Mucosa of descending colon (tissue), 3 donors: Measurements from ENCODE around the gene DAAM1. TPM values are rescaled to one million over a fixed set of nuclear protein-coding genes. Genes with fewer than 3 reads are reported as not detected.
A peak's percentile ranks its signal among the peaks of the same experiment; 100 is the strongest.

Experiments
- ATAC-seq: fragments of 200-7000 bp; cut with Tn5 transposase; one replicate; pipeline ENCODE4 v1.9.1; 2020; ENCODE audit warnings: mild to moderate bottlenecking, moderate library complexity
- DNase-seq, 3 donors: peaks; one replicate each; pipeline ENCODE4 v3.0.0-alpha.2; 2020
- H3K36me3 ChIP-seq: fragments of 200-600 bp; one replicate; pipeline ENCODE4 v1.8.0; 2021; ENCODE audit warnings: low read depth, mild to moderate bottlenecking
- H3K4me1 ChIP-seq: fragments of 200-600 bp; one replicate; pipeline ENCODE4 v1.8.0; 2021; ENCODE audit warnings: low read depth, mild to moderate bottlenecking
- H3K4me3 ChIP-seq: fragments of 200-600 bp; one replicate; pipeline ENCODE4 v1.8.0; 2021; ENCODE audit warnings: mild to moderate bottlenecking
- H3K9me3 ChIP-seq: fragments of 200-600 bp; one replicate; pipeline ENCODE4 v1.8.0; 2021; ENCODE audit warnings: mild to moderate bottlenecking
- CTCF ChIP-seq: fragments of 200-600 bp; IDR thresholded peaks from one replicate; pipeline ENCODE4 v1.8.0; 2022; ENCODE audit warnings: antibody characterized with exemption, mild to moderate bottlenecking
- intact Hi-C, 2 donors: fragments of 100-400 bp; cut with DNase I in 1 of 2; cut with micrococcal nuclease in 1 of 2; formaldehyde crosslinking; loops; one replicate each; pipeline versions ENCODE4 v1.11.0 to v1.11.1; 2022; cut with DNase I, micrococcal nuclease
- total RNA-seq, 3 donors: library from RNA; stranded (reverse); fragmentation: NEBNext Ultra II Directional in 2 of 3; extraction: Animal tissue kit (Norgen Biotek cat#: 25700) in 2 of 3; gene quantifications; one replicate each; pipeline versions ENCODE4 v1.2.1 to v1.2.4, GENCODE V29; 2021 to 2023
- donor health status: DM: no; HTN: no; CAD: no; lungs with moderate emphysema.
- donor health status: DM: no; HTN: no; CAD: no.
- donor health status: DM: no; HTN: yes; CAD: no.

DAAM1 gene
- total RNA-seq, 3 donors from 2014 or later, result 41.0 to 85.4 (median 49.6) TPM

- H3K36me3 ChIP-seq, result no peaks in the 10 kb centered on the region
- intact Hi-C loops, result no loop called here
- ATAC-seq (no peak), DNase-seq (no peak)
- TF ChIP-seq CTCF, result no peak
- H3K4me1 ChIP-seq, result peaks cover 8% of the 10 kb centered on the region
- no peak overlapping the region for H3K4me3 ChIP-seq
- H3K9me3 ChIP-seq, result no peaks in the 10 kb centered on the region
These were observed 108.0 kb downstream of the DAAM1 start for GRCh38 chr14:59296508-59296907.

DNA sequence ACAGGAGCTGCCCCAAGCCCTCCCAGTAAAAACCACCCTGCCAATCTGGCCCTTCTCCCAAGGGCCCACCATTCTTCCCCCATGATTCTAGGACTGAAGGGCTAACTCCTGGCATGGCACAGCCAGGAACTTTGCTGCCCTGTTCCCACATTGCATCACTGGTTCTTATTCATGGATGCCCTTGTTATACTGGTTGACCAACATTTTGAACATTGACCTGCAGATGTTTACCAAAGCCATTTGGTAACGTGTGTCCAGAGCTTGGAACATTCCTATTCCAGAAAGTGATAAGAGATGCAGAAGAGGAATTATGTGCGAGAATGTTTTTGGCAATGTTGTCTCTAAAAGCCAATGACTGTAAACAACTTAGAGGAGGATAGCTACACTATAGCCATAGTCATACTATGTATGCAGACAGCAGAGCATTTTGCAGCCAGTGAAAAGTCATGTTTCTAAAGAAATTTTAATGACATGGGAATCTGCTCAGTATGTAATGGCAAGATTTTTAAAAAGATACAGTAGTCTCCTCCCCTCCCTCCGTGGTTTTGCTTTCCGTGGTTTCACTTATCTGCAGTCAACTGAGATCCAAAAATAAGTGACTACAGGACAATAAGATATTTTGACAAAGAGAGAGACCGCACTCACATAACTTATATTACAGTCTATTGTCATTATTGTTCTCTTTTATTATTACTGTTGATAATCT, 108.8 kb downstream of the DAAM1 start:
- Histone ChIP-seq H3K4me3 (no peak overlapping the region), H3K9me3 (no peaks in the 10 kb centered on the region), H3K36me3 (no peaks in the 10 kb centered on the region), H3K4me1 (peaks cover 8% of the 10 kb centered on the region)
- ATAC-seq (peak; percentile 36), DNase-seq (no peak)
- intact Hi-C loops, result no loop called here
- TF ChIP-seq CTCF, result no peak

- no peaks in the 10 kb centered on the region for H3K9me3 ChIP-seq
- no peaks in the 10 kb centered on the region for H3K36me3 ChIP-seq
- intact Hi-C loops, result no loop called here
- TF ChIP-seq CTCF, result no peak
- no peak for ATAC-seq
- DNase-seq, result no peak
- no peak overlapping the region for H3K4me3 ChIP-seq
- peaks cover 8% of the 10 kb centered on the region for H3K4me1 ChIP-seq
These were observed 111.3 kb downstream of the DAAM1 start for GRCh38 chr14:59299731-59300130.

DNA sequence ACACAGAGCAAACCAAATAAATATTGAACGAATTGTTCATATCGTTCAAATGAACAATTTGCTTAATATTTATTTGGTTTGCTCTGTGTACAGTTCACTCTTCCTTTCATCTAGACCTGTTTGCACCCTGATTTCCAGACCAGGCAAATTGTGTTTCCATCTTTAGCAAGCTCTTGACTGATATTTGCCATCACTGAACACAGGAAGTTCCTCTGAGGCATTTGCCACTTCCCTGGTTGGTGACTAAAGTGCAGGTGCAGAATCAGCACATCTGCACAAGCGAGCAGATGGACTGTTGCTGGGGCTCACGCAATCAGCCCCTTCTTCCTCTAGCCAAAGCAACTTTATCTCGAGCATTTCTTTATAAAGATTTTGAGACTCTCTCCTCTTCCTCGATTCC, 112.9 kb downstream of the DAAM1 start:
- intact Hi-C loops, result no loop called here
- Histone ChIP-seq H3K4me1 (peaks cover 8% of the 10 kb centered on the region), H3K9me3 (no peaks in the 10 kb centered on the region), H3K4me3 (no peak overlapping the region), H3K36me3 (no peaks in the 10 kb centered on the region)
- peak in 1 of 3 donors; percentile 7 for DNase-seq
- ATAC-seq, result peak; percentile 54
- no peak for TF ChIP-seq CTCF

GRCh38 chr14:59302313-59302712, 113.8 kb downstream of the DAAM1 start:
- Histone ChIP-seq H3K9me3 (no peaks in the 10 kb centered on the region), H3K4me3 (no peak overlapping the region), H3K36me3 (no peaks in the 10 kb centered on the region), H3K4me1 (peaks cover under 1% of the 10 kb centered on the region)
- no peak for TF ChIP-seq CTCF
- ATAC-seq, result no peak
- intact Hi-C loops, result no loop called here
- DNase-seq, result no peak

DNA sequence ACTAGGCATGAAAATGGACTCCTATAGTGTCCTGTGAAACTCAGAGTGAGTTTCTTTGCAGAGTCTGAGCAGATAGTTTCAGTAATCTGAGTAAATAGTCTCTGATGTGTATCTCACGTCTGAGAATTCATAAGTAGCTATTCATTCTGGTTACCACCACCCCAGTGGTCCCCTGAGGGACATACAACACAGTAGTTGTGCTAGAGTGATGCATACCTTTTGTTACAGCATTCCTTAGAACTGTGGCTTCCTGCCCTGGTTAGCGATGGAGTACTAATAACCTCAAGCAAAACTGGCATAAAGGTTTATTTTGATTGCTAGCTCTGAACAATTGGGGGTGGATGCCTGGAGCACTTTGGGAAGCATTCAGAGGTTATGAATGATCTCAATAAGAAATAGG, 114.7 kb downstream of the DAAM1 start:
- TF ChIP-seq CTCF, result no peak
- H3K36me3 ChIP-seq, result no peaks in the 10 kb centered on the region
- H3K9me3 ChIP-seq, result no peaks in the 10 kb centered on the region
- H3K4me3 ChIP-seq, result no peak overlapping the region
- intact Hi-C loops, result no loop called here
- H3K4me1 ChIP-seq, result no peaks in the 10 kb centered on the region
- DNase-seq, result no peak
- ATAC-seq, result no peak
